Mesenchymal stem cell (in vitro differentiated cells and primary cell): Measurements from ENCODE around the gene NHLRC3.
A peak's percentile ranks its signal among the peaks of the same experiment; 100 is the strongest.

Experiments used
- DNase-seq: peaks from one replicate; pipeline ENCODE4 v3.0.0-alpha.2; 2013
- H2AFZ ChIP-seq: one replicate; pipeline ENCODE4 v1.6.1; 2013; ENCODE audit warnings: low read depth, mild to moderate bottlenecking, control low read depth, inconsistent platforms, low read length, moderate library complexity
- H2AK5ac ChIP-seq: 2 replicates; pipeline ENCODE4 v1.6.1; 2013; ENCODE audit warnings: low read length, moderate library complexity, mild to moderate bottlenecking, inconsistent platforms; ENCODE audit not compliant: severe bottlenecking
- H2BK120ac ChIP-seq: one replicate; pipeline ENCODE4 v1.6.1; 2013; ENCODE audit warnings: low read depth, mild to moderate bottlenecking, inconsistent platforms, low read length, moderate library complexity
- H2BK12ac ChIP-seq, 2 experiments: one replicate each; pipeline ENCODE4 v1.6.1; 2013; ENCODE audit warnings: inconsistent platforms in 2 of 2, low read length in 2 of 2, mild to moderate bottlenecking in 2 of 2, moderate library complexity in 2 of 2, control low read depth in 1 of 2
- H2BK15ac ChIP-seq: one replicate; pipeline ENCODE4 v1.6.1; 2013; ENCODE audit warnings: mild to moderate bottlenecking, low read depth, inconsistent platforms; ENCODE audit not compliant: poor library complexity, severe bottlenecking
- H2BK5ac ChIP-seq: 2 replicates; pipeline ENCODE4 v1.6.1; 2013; ENCODE audit warnings: low read depth, mild to moderate bottlenecking, low read length, control low read depth, inconsistent platforms; ENCODE audit not compliant: poor library complexity, severe bottlenecking
- H3K14ac ChIP-seq, 2 experiments: one replicate each; pipeline ENCODE4 v1.6.1; 2013; ENCODE audit warnings: inconsistent platforms in 2 of 2, low read length in 2 of 2, control low read depth in 1 of 2, mild to moderate bottlenecking in 1 of 2, moderate library complexity in 1 of 2
- H3K18ac ChIP-seq, 2 experiments: one replicate each; pipeline ENCODE4 v1.6.1; 2013; ENCODE audit warnings: inconsistent platforms in 2 of 2, low read length in 2 of 2, control low read depth in 1 of 2, low read depth in 1 of 2, mild to moderate bottlenecking in 1 of 2
- H3K23ac ChIP-seq, 2 experiments: one replicate each; pipeline ENCODE4 v1.6.1; 2013; ENCODE audit warnings: inconsistent platforms in 2 of 2, low read length in 2 of 2, mild to moderate bottlenecking in 2 of 2, moderate library complexity in 2 of 2, control low read depth in 1 of 2
- H3K27ac ChIP-seq: 2 replicates; pipeline ENCODE4 v1.5.1; 2013; ENCODE audit warnings: mild to moderate bottlenecking, moderate library complexity, low read length, control low read depth, inconsistent platforms; ENCODE audit not compliant: poor library complexity, severe bottlenecking
- H3K27me3 ChIP-seq, 2 experiments: 2 replicates each; pipeline versions ENCODE4 v1.6.1 to v1.7.0; 2013; ENCODE audit warnings: low read length in 2 of 2, mild to moderate bottlenecking in 2 of 2, moderate library complexity in 2 of 2, control low read depth in 1 of 2, inconsistent platforms in 1 of 2; ENCODE audit not compliant: control insufficient read depth in 1 of 2, insufficient read depth in 1 of 2
- H3K36me3 ChIP-seq, 2 experiments: 2 replicates each; pipeline versions ENCODE4 v1.6.1 to v1.7.0; 2013; ENCODE audit warnings: low read length in 2 of 2, control low read depth in 1 of 2, inconsistent platforms in 1 of 2, low read depth in 1 of 2, mild to moderate bottlenecking in 1 of 2; ENCODE audit not compliant: insufficient read depth in 2 of 2, control insufficient read depth in 1 of 2
- H3K4ac ChIP-seq, 2 experiments: one replicate each; pipeline ENCODE4 v1.6.1; 2013; ENCODE audit warnings: inconsistent platforms in 2 of 2, low read length in 2 of 2, mild to moderate bottlenecking in 2 of 2, moderate library complexity in 2 of 2, control low read depth in 1 of 2, low read depth in 1 of 2
- H3K4me1 ChIP-seq: 2 replicates; pipeline ENCODE4 v1.6.1; 2013; ENCODE audit warnings: low read depth, low read length, control low read depth; ENCODE audit not compliant: control insufficient read depth, insufficient read depth
- H3K4me2 ChIP-seq: 2 replicates; pipeline ENCODE4 v1.6.1; 2013; ENCODE audit warnings: low read length, mild to moderate bottlenecking, inconsistent platforms; ENCODE audit not compliant: poor library complexity, severe bottlenecking
- H3K4me3 ChIP-seq, 2 experiments: 2 replicates each; pipeline versions ENCODE4 v1.5.1 to v1.7.0; 2013; ENCODE audit warnings: low read length in 2 of 2, mild to moderate bottlenecking in 2 of 2, control low read depth in 1 of 2, low read depth in 1 of 2; ENCODE audit not compliant: insufficient read depth in 1 of 2
- H3K79me1 ChIP-seq: replicated peaks from 2 replicates; pipeline ENCODE4 v1.6.1; 2013; ENCODE audit warnings: mild to moderate bottlenecking, control low read depth, low read length, inconsistent platforms; ENCODE audit not compliant: poor library complexity, severe bottlenecking
- H3K9ac ChIP-seq: 2 replicates; pipeline ENCODE4 v1.7.0; 2013; ENCODE audit warnings: mild to moderate bottlenecking, low read length, moderate library complexity
- H3K9me3 ChIP-seq: 2 replicates; pipeline ENCODE4 v1.7.0; 2013; ENCODE audit warnings: mild to moderate bottlenecking, low read length; ENCODE audit not compliant: control insufficient read depth
- H4K8ac ChIP-seq: one replicate; pipeline ENCODE4 v1.6.1; 2013; ENCODE audit warnings: inconsistent platforms, mild to moderate bottlenecking, low read length, moderate library complexity
- H4K91ac ChIP-seq: one replicate; pipeline ENCODE4 v1.6.1; 2013; ENCODE audit warnings: mild to moderate bottlenecking, low read length, inconsistent platforms
- WGBS: methylation state at CpG from one replicate; pipeline ENCODE4 v1.1.7; 2013; ENCODE audit warnings: mixed read lengths; 5-methylcytosine and 5-hydroxymethylcytosine counted together

Gene NHLRC3

DNA sequence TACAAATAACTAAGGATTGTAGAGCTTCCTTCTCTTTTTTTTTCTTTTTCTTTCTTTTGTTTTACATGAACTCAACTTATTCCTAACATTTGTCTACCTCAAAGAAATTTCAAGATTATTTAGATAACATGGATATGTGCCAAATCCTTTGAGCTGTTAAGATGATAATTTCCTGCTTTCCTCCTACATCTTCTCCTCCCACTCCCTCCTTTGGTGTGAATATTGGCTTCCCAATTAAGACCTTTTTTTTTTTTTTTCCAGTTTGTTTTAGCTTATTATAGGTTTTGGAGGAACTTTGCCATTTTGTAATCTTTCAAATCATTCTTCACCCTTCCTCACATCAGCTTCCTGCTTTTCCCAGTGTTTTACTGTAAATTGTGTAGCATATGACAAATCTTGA, 10.6 kb downstream of the NHLRC3 start:
- H3K9ac ChIP-seq: no peak overlapping the region
- H2BK120ac ChIP-seq: no peak overlapping the region
- H2AFZ ChIP-seq: no peak overlapping the region
- no peak overlapping the region for H3K23ac ChIP-seq
- no peak overlapping the region for H3K4me3 ChIP-seq
- no peak overlapping the region for H2BK5ac ChIP-seq
- H4K8ac ChIP-seq: no peak overlapping the region
- no peak overlapping the region for H3K4me2 ChIP-seq
- no peak overlapping the region for H2BK12ac ChIP-seq
- no peaks in the 10 kb centered on the region for H3K79me1 ChIP-seq
- H3K27me3 ChIP-seq: no peaks in the 10 kb centered on the region
- H3K36me3 ChIP-seq: peaks cover 0 to 16% of the 10 kb centered on the region in 2 experiments
- no peak overlapping the region for H2AK5ac ChIP-seq
- no peaks in the 10 kb centered on the region for H3K9me3 ChIP-seq
- no peak overlapping the region for H2BK15ac ChIP-seq
- no peak overlapping the region for H4K91ac ChIP-seq
- no peak overlapping the region for H3K27ac ChIP-seq
- H3K4ac ChIP-seq: no peak overlapping the region
- H3K14ac ChIP-seq: no peak overlapping the region
- no peak overlapping the region for H3K18ac ChIP-seq
- no peak for DNase-seq
- H3K4me1 ChIP-seq: no peaks in the 10 kb centered on the region

DNA sequence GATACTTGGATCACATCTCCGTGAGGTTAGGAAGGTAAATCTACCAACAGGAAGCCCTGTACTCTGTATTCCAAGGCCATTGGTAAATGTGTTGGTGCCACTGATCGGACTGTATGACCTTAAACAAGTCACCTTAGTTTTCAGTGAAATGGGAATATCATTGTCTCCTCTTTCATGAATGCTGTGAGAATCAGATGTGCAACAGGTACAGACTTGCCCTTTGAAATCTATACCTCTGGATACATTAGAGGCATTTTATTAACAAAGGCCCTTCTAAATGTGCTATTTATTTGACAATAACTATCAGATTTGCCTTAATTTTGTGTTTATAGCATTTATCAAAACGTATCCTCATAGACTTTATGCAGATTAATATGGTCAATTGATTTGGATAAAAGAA, 11.0 kb downstream of the NHLRC3 start:
- no peak overlapping the region for H3K18ac ChIP-seq
- no peak overlapping the region for H3K27ac ChIP-seq
- WGBS: 96% methylated on average over 3 of the region's 3 CpGs
- H2BK5ac ChIP-seq: no peak overlapping the region
- DNase-seq: no peak
- H3K14ac ChIP-seq: no peak overlapping the region
- H2AK5ac ChIP-seq: no peak overlapping the region
- no peak overlapping the region for H3K4me3 ChIP-seq
- no peaks in the 10 kb centered on the region for H3K4me1 ChIP-seq
- H3K4ac ChIP-seq: no peak overlapping the region
- H2BK15ac ChIP-seq: no peak overlapping the region
- peaks cover 0 to 13% of the 10 kb centered on the region in 2 experiments for H3K36me3 ChIP-seq
- no peaks in the 10 kb centered on the region for H3K9me3 ChIP-seq
- no peak overlapping the region for H2BK12ac ChIP-seq
- no peaks in the 10 kb centered on the region for H3K27me3 ChIP-seq
- H2BK120ac ChIP-seq: no peak overlapping the region
- no peaks in the 10 kb centered on the region for H3K79me1 ChIP-seq
- H4K8ac ChIP-seq: no peak overlapping the region
- H3K23ac ChIP-seq: no peak overlapping the region
- no peak overlapping the region for H2AFZ ChIP-seq
- H3K4me2 ChIP-seq: no peak overlapping the region
- no peak overlapping the region for H3K9ac ChIP-seq
- no peak overlapping the region for H4K91ac ChIP-seq

DNA sequence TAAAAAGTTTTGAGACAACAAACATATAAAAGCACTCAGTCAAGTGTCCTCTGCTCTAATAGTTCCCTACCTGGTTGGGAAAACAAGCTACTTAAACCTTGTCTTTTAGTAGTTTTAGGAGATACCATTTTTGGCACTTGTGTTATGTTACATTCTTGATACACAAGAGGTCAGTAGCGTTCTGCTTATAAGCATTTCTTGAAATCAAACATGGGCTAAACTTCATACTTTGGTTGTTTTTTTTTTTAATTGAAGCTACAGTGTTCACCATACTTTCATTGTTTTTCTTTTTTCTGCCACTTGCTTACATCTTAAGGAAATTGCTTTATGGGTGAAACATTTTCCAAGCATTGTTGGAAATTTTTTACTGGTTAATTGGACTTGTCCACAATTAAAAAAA, 12.9 kb downstream of the NHLRC3 start:
- H3K4me2 ChIP-seq: no peak overlapping the region
- no peak overlapping the region for H3K4me3 ChIP-seq
- no peak overlapping the region for H3K18ac ChIP-seq
- H2BK5ac ChIP-seq: no peak overlapping the region
- no peak overlapping the region for H3K14ac ChIP-seq
- no CpG with 5 or more reads among the region's 1 CpG for WGBS
- H4K8ac ChIP-seq: no peak overlapping the region
- H3K4ac ChIP-seq: no peak overlapping the region
- no peaks in the 10 kb centered on the region for H3K9me3 ChIP-seq
- no peak overlapping the region for H2AK5ac ChIP-seq
- DNase-seq: peak; percentile 60
- no peak overlapping the region for H2BK12ac ChIP-seq
- H3K9ac ChIP-seq: no peak overlapping the region
- H3K27ac ChIP-seq: no peak overlapping the region
- no peak overlapping the region for H2AFZ ChIP-seq
- no peak overlapping the region for H3K23ac ChIP-seq
- peaks cover 0 to 10% of the 10 kb centered on the region in 2 experiments for H3K36me3 ChIP-seq
- no peak overlapping the region for H4K91ac ChIP-seq
- H2BK120ac ChIP-seq: no peak overlapping the region
- no peak overlapping the region for H2BK15ac ChIP-seq
- H3K4me1 ChIP-seq: no peaks in the 10 kb centered on the region
- no peaks in the 10 kb centered on the region for H3K79me1 ChIP-seq
- H3K27me3 ChIP-seq: no peaks in the 10 kb centered on the region

DNA sequence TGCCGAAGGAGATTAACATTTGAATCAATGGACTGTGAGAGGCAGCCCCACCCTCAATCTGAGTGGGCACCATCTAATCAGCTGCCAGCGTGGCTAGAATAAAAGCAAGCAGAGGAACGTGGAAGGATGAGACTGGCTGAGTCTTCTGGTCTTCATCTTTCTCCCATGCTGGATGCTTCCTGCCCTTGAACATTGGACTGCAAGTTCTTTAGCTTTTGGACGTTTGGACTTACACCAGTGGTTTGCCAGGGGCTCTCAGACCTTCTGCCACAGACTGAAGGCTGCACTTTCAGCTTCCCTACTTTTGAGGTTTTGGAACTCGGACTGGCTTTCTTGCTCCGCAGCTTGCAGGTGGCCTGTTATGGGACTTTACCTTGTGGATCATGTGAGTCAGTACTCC, 14.7 kb downstream of the NHLRC3 start:
- Histone ChIP-seq H3K4me3 (no peak overlapping the region), H3K9ac (no peak overlapping the region), H3K27me3 (no peaks in the 10 kb centered on the region), H2BK12ac (no peak overlapping the region), H3K4ac (no peak overlapping the region), H3K4me1 (no peaks in the 10 kb centered on the region), H2BK120ac (no peak overlapping the region), H3K36me3 (peaks cover 0 to 10% of the 10 kb centered on the region in 2 experiments), H3K14ac (no peak overlapping the region), H3K23ac (no peak overlapping the region), H2AK5ac (no peak overlapping the region), H3K27ac (no peak overlapping the region), H4K8ac (no peak overlapping the region), H3K18ac (no peak overlapping the region), H2BK5ac (no peak overlapping the region), H3K4me2 (no peak overlapping the region), H2AFZ (no peak overlapping the region), H4K91ac (no peak overlapping the region), H3K79me1 (no peaks in the 10 kb centered on the region), H3K9me3 (no peaks in the 10 kb centered on the region), H2BK15ac (no peak overlapping the region)
- no peak for DNase-seq
- WGBS: 75% methylated on average over 6 of the region's 6 CpGs
